ENCODE measurements around the gene DCTN3. TPM values are rescaled to one million over a fixed set of nuclear protein-coding genes. Genes with fewer than 3 reads are reported as not detected.

The DCTN3 gene
- total RNA-seq, 1 donor from 2014 or later: 78.6 TPM

GRCh38 chr9:34663303-34663605, 43.0 kb upstream of the DCTN3 start:
- H3K4me1 ChIP-seq: peaks cover 27% of the 10 kb centered on the region
- no peak overlapping the region for H3K27ac ChIP-seq
- H3K36me3 ChIP-seq: no peaks in the 10 kb centered on the region
- DNase-seq (ENCODE audit: extremely low spot score in 2 of 2): no peak
- no peak for TF ChIP-seq POLR2A (IDR thresholded peaks at IDR 0.05)
- no peak for TF ChIP-seq CTCF (IDR thresholded peaks at IDR 0.05)
- no peak for TF ChIP-seq POLR2AphosphoS5 (IDR thresholded peaks at IDR 0.05; ENCODE audit: insufficient read depth in 1 of 2, low read depth in 1 of 2)
- H3K4me3 ChIP-seq: no peak overlapping the region
- intact Hi-C loops (cut with DNase I): no loop called here
- no peaks in the 10 kb centered on the region for H3K9me3 ChIP-seq
- no peaks in the 10 kb centered on the region for H3K27me3 ChIP-seq

GRCh38 chr9:34662526-34663302, 42.4 kb upstream of the DCTN3 start, which contains the start of gene CCL27:
Gene CCL27, minus strand, starts transcription at chr9:34662657. Its CDS starts 24 bp downstream, at chr9:34662633.
- H3K4me1 ChIP-seq: peaks cover 27% of the 10 kb centered on the region
- H3K9me3 ChIP-seq: no peaks in the 10 kb centered on the region
- H3K36me3 ChIP-seq: no peaks in the 10 kb centered on the region
- no peaks in the 10 kb centered on the region for H3K27me3 ChIP-seq
- no peak for DNase-seq (ENCODE audit: extremely low spot score in 2 of 2)
- intact Hi-C loops (cut with DNase I): no loop called here
- no peak for TF ChIP-seq POLR2AphosphoS5 (IDR thresholded peaks at IDR 0.05; ENCODE audit: insufficient read depth in 1 of 2, low read depth in 1 of 2)
- TF ChIP-seq POLR2A (IDR thresholded peaks at IDR 0.05): no peak
- no peak for TF ChIP-seq CTCF (IDR thresholded peaks at IDR 0.05)
- H3K27ac ChIP-seq: no peak within 1 kb of the TSS
- H3K4me3 ChIP-seq: no peak within 1 kb of the TSS

- intact Hi-C loops (cut with DNase I): no loop called here
- H3K27ac ChIP-seq: no peak overlapping the region
Observed at GRCh38 chr9:34659592-34660253, 39.4 kb upstream of the DCTN3 start.

GRCh38 chr9:34658461-34658860, 38.2 kb upstream of the DCTN3 start:
- Histone ChIP-seq H3K4me3 (no peak overlapping the region), H3K36me3 (no peaks in the 10 kb centered on the region), H3K4me1 (peaks cover 31% of the 10 kb centered on the region), H3K9me3 (no peaks in the 10 kb centered on the region), H3K27ac (no peak overlapping the region), H3K27me3 (no peaks in the 10 kb centered on the region)
- intact Hi-C loops (cut with DNase I): no loop called here
- no peak for TF ChIP-seq CTCF (IDR thresholded peaks at IDR 0.05)
- no peak for TF ChIP-seq POLR2AphosphoS5 (IDR thresholded peaks at IDR 0.05; ENCODE audit: insufficient read depth in 1 of 2, low read depth in 1 of 2)
- no peak for TF ChIP-seq POLR2A (IDR thresholded peaks at IDR 0.05)
- no peak for DNase-seq (ENCODE audit: extremely low spot score in 2 of 2)

More at GRCh38 chr9:34659592-34660253, 39.4 kb upstream of the DCTN3 start:
- H3K4me1 ChIP-seq: peaks cover 27% of the 10 kb centered on the region
- H3K36me3 ChIP-seq: no peaks in the 10 kb centered on the region
- no peak overlapping the region for H3K4me3 ChIP-seq
- no peaks in the 10 kb centered on the region for H3K27me3 ChIP-seq
- TF ChIP-seq POLR2AphosphoS5 (IDR thresholded peaks at IDR 0.05; ENCODE audit: insufficient read depth in 1 of 2, low read depth in 1 of 2) (no peak), CTCF (IDR thresholded peaks at IDR 0.05) (no peak), POLR2A (IDR thresholded peaks at IDR 0.05) (no peak)
- no peaks in the 10 kb centered on the region for H3K9me3 ChIP-seq
- DNase-seq (ENCODE audit: extremely low spot score in 2 of 2): no peak

- peaks cover 46% of the 10 kb centered on the region for H3K4me1 ChIP-seq
- intact Hi-C loops (cut with DNase I): no loop called here
Observed at GRCh38 chr9:34656992-34657391, 36.7 kb upstream of the DCTN3 start.

More at GRCh38 chr9:34656992-34657391, 36.7 kb upstream of the DCTN3 start:
- Histone ChIP-seq H3K27me3 (no peaks in the 10 kb centered on the region), H3K9me3 (no peaks in the 10 kb centered on the region), H3K27ac (no peak overlapping the region), H3K4me3 (no peak overlapping the region), H3K36me3 (no peaks in the 10 kb centered on the region)
- TF ChIP-seq CTCF (IDR thresholded peaks at IDR 0.05) (no peak), POLR2A (IDR thresholded peaks at IDR 0.05) (no peak), POLR2AphosphoS5 (IDR thresholded peaks at IDR 0.05; ENCODE audit: insufficient read depth in 1 of 2, low read depth in 1 of 2) (no peak)
- no peak for DNase-seq (ENCODE audit: extremely low spot score in 2 of 2)

Measured in vagina (tissue), 2 donors.